ENCODE results near the gene SYNJ2.
"Not testable (repeated sequence)": the region's sequence is repeated elsewhere in the genome, so short reads cannot be mapped to it uniquely, and the experiment has no call there.

SYNJ2 gene, protein sequence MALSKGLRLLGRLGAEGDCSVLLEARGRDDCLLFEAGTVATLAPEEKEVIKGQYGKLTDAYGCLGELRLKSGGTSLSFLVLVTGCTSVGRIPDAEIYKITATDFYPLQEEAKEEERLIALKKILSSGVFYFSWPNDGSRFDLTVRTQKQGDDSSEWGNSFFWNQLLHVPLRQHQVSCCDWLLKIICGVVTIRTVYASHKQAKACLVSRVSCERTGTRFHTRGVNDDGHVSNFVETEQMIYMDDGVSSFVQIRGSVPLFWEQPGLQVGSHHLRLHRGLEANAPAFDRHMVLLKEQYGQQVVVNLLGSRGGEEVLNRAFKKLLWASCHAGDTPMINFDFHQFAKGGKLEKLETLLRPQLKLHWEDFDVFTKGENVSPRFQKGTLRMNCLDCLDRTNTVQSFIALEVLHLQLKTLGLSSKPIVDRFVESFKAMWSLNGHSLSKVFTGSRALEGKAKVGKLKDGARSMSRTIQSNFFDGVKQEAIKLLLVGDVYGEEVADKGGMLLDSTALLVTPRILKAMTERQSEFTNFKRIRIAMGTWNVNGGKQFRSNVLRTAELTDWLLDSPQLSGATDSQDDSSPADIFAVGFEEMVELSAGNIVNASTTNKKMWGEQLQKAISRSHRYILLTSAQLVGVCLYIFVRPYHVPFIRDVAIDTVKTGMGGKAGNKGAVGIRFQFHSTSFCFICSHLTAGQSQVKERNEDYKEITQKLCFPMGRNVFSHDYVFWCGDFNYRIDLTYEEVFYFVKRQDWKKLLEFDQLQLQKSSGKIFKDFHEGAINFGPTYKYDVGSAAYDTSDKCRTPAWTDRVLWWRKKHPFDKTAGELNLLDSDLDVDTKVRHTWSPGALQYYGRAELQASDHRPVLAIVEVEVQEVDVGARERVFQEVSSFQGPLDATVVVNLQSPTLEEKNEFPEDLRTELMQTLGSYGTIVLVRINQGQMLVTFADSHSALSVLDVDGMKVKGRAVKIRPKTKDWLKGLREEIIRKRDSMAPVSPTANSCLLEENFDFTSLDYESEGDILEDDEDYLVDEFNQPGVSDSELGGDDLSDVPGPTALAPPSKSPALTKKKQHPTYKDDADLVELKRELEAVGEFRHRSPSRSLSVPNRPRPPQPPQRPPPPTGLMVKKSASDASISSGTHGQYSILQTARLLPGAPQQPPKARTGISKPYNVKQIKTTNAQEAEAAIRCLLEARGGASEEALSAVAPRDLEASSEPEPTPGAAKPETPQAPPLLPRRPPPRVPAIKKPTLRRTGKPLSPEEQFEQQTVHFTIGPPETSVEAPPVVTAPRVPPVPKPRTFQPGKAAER (N-terminal part only)

GRCh38 chr6:157981395-157982101 is at the start of gene SYNJ2:
Gene SYNJ2 (plus strand): TSS chr6:157981863. CDS start chr6:157981962, 99 bp downstream.
- in situ Hi-C loops (cut with MboI; ENCODE audit: low sequenced_read_pairs): no loop called here

GRCh38 chr6:157935786-157936185 is 45.9 kb upstream of the SYNJ2 start:
- in situ Hi-C loops (cut with MboI; ENCODE audit: low sequenced_read_pairs): loop anchor here (10.0 kb wide), 1 partner anchor 149 kb away; no protein-coding TSS in a partner anchor

- in situ Hi-C loops (cut with MboI; ENCODE audit: low sequenced_read_pairs): loop anchor here (10.0 kb wide), 1 partner anchor 147 kb away; no protein-coding TSS in a partner anchor
These were observed 44.3 kb upstream of the SYNJ2 start for GRCh38 chr6:157937318-157937717.

DNA sequence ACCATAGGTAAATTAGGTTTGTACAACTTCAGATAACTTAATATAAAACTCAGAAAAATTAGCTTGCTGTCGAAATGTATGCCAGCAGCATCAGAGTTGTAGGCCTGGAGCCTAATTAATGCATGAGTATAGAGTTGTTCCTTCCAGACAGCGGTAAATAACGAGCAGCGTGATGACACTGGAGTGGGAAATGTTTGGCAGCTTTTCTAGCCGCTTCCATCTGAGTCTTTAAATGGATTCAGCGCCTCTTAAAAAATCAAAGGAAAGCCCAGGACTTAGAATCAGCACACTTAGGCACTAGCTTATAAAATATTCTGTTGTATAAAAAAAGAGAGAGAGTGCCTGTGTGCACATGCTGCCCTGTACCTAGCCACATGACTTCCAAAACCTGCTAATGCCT is 43.7 kb upstream of the SYNJ2 start:
- in situ Hi-C loops (cut with MboI; ENCODE audit: low sequenced_read_pairs): loop anchor here (10.0 kb wide), 1 partner anchor 147 kb away; no protein-coding TSS in a partner anchor

GRCh38 chr6:157940375-157941036 is 41.2 kb upstream of the SYNJ2 start:
- in situ Hi-C loops (cut with MboI; ENCODE audit: low sequenced_read_pairs): not testable (repeated sequence)

GRCh38 chr6:157941101-157941863 is 40.4 kb upstream of the SYNJ2 start:
- in situ Hi-C loops (cut with MboI; ENCODE audit: low sequenced_read_pairs): no loop called here

DNA sequence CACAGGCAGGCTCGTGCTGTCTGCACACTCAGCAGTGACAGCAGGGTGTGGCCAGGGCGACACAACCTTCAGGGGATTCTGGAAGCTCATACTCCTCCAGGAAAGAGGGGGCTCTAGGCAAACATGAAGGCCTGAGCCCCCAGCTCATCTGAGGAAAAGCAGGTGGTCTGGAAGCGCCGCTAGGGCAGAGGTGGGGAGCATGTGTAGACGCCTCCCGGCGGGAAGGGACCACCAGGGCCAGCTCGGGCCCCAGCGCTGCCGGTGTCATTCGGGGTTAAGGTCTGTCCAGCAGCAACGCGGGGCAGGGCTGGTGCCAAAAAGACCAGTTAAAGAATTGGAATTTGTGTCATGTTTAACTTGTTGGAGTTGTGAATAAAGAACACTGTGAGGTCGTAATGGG is 39.3 kb upstream of the SYNJ2 start:
- in situ Hi-C loops (cut with MboI; ENCODE audit: low sequenced_read_pairs): no loop called here

GRCh38 chr6:157943249-157943963 is 38.3 kb upstream of the SYNJ2 start:
- in situ Hi-C loops (cut with MboI; ENCODE audit: low sequenced_read_pairs): no loop called here

- in situ Hi-C loops (cut with MboI; ENCODE audit: low sequenced_read_pairs): no loop called here
These were observed 37.7 kb upstream of the SYNJ2 start for GRCh38 chr6:157943964-157944283.

GRCh38 chr6:157944983-157945931 is 36.4 kb upstream of the SYNJ2 start:
- in situ Hi-C loops (cut with MboI; ENCODE audit: low sequenced_read_pairs): no loop called here

- in situ Hi-C loops (cut with MboI; ENCODE audit: low sequenced_read_pairs): no loop called here
These were observed 35.5 kb upstream of the SYNJ2 start for GRCh38 chr6:157946053-157946617.

- in situ Hi-C loops (cut with MboI; ENCODE audit: low sequenced_read_pairs): no loop called here
These were observed 34.7 kb upstream of the SYNJ2 start for GRCh38 chr6:157946865-157947532.

- in situ Hi-C loops (cut with MboI; ENCODE audit: low sequenced_read_pairs): not testable (repeated sequence)
These were observed 30.8 kb upstream of the SYNJ2 start for GRCh38 chr6:157950899-157951298.

DNA sequence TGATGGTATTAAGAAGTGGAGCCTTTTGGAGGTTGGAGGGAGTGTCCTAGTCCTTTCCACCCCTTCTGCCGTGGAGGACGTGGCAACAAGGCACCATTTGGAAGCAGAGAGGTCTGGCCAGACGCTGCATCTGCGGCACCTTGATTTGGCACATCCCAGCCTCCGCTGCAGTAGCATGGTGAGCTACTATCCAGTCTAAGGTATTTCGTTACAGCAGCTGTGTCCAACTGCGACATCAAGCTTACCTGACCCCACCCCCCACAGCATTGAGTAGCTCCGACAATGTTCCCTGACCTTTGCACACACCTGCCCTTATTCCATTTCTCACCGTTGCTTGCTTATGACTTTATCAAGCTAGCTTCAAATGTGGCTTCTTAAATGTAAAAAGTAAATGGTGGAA is 29.8 kb upstream of the SYNJ2 start:
- in situ Hi-C loops (cut with MboI; ENCODE audit: low sequenced_read_pairs): no loop called here

- in situ Hi-C loops (cut with MboI; ENCODE audit: low sequenced_read_pairs): no loop called here
These were observed 28.8 kb upstream of the SYNJ2 start for GRCh38 chr6:157952861-157953351.

DNA sequence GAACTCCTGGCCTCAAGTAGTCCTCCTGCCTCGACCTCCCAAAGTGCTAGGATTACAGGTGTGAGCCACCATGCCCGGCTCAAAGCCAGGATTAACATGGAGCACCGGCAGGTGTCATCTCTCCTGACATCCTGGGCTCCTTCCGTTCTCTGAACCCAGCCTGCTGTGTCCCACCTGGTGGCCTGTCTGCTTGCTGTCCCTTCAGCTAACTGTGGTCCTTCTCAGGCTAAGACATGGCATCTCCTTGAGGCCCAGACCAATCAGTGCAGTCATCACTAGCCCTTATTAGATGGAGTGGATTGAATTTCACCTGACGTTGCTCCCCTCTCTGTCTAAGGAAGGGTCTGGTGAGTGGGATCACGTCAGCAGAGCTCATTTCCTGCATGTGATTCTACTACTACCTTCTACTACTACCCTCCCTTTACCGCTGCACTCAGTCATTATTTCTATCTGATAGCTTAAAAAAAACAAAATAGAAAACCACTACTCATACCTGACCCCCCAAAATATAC is 28.0 kb upstream of the SYNJ2 start:
- in situ Hi-C loops (cut with MboI; ENCODE audit: low sequenced_read_pairs): no loop called here
